Ecto neural progenitor cell (in vitro differentiated cells): Measurements from ENCODE around the gene KCNQ5.
"Not testable (repeated sequence)": the region's sequence is repeated elsewhere in the genome, so short reads cannot be mapped to it uniquely, and the experiment has no call there.

Source experiments
- DNase-seq: peaks from one replicate; pipeline ENCODE4 v3.0.0-alpha.2; 2018; ENCODE audit warnings: low spot score

KCNQ5 gene

DNA sequence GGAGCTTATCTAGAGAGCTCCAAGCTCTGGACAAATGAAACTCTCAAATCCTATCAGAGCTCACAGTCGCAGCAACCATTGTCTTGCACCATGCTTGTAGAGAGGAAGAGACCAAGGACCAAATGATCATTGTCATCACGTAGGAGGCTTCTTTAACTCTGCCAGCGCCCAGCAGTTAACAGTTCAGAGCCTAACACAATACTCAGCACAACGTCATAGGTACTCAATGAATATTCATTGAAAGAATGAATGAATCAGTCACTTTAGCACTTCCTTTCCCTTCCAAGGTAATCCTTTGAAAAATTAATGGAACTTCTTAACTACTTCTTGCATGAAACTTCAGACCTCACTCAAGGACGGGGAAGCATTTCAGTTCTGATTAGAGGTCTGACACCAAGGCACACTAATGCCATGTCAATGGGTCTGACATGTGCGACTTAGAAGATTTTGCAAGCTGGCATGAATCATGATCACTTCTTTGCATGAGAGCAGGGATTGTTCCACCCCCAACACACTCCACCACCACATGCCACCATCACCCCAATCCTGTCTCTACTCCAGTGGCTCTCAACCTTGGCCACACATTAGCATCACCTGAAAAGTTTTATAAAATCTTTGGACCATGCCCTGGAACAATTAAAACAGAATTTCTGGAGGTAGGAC, 558.3 kb downstream of the KCNQ5 start:
- DNase-seq = no peak

DNA sequence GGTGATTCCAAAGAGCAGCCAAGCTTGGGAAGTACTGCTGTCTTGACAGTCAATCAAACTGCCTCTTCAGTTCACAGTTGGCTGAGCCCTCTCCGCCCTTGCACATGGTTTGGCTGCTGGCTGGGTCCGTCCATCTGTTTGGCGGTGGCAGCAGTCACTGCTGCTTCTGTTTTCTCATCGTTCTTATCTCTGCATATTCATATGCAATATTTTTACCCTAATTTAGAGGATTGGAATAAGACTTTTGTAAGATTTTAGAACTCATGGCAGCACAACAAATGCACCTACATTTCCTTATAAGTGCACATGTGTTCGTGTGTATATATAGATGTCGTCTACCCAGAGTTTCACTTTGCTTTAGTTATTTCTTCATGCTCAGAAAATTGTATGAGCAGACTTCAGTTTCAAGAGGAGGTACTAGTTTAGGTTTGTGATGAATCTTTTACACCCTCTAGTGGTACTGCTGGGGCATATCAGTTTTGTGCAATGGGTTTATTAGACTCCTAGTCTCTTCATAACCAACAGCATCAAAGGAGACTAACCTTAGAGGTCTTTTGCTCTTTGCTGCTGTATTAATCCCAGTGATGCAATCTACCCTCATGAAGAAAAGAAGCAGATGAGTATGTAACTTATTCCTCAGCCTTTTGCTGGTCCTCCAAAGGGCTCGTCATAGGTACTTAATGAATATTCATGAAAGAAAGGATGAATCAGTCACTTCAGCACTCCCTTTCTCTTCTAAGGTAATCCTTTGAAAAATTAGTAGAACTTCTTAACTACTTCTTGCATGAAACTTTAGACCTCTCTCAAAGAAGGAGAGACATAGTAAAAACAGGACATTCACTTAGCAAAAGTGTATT, 559.1 kb downstream of the KCNQ5 start:
- no peak for DNase-seq

DNA sequence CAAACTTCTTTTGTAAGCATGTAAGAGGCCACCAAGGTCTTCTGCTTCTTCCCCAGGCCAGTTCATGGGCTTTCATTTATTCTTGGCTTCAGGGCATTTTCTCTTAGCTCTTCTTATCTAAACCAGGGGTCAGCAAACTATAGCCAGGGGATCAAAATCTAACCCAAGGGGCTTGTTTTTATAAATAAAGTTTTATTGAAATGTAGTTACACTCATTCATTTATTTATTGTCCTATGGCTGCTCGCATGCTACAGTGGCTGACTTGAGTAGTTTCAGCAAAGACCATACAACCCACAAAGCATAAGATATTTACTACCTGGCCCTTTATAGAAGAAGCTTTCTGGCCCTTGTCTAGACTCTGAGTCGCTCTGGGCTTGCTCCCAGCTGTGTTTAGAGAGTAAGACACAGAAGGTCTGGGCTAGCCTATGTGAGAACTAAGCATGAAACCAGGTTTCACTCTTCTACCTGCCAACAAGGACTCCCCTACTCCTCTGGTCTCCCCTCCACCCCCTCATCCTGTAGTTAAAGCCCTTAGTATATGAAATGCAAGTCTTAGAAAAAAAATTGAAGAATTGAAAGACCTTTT, 560.2 kb downstream of the KCNQ5 start:
- DNase-seq = no peak

DNA sequence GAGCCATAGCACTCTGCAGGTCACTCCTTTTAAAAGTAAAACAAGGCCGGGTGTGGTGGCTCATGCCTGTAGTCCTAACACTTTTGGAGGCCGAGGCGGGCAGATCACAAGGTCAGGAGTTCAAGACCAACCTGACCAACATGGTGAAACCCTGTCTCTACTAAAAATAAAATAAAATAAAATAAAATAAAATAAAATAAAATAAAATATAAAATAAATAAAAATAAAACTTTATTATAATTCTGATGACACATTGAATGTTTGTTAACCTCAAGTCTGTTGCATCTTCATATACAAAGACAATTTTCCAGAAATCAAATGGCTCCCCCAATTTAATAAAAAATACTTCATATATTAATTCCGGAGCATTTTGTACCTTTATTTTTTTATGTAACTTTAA, 571.4 kb downstream of the KCNQ5 start:
- DNase-seq = not testable (repeated sequence)

DNA sequence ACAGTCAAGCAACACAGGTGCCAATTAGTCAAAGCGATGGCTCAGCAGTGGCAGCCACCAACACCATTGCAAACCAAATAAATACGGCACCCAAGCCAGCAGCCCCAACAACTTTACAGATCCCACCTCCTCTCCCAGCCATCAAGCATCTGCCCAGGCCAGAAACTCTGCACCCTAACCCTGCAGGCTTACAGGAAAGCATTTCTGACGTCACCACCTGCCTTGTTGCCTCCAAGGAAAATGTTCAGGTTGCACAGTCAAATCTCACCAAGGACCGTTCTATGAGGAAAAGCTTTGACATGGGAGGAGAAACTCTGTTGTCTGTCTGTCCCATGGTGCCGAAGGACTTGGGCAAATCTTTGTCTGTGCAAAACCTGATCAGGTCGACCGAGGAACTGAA, 572.9 kb downstream of the KCNQ5 start:
- DNase-seq = no peak

DNA sequence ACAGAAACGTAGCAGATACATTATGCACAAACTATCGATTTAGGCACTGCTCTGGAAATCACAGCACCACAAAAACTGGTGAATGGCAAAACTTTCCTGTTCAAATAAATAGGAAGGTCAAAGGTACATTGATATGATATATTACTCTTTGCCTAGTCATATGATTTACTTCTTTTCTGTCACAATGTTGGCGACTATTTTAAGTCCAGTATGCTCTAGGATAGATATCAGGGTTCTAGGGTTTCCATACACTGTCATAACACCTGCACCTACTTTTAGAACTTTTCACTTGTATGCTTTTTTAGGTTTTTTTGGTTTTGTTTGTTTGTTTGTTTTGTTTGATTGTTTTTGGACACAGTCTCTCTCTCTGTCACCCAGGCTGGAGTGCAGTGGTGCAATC, 578.4 kb downstream of the KCNQ5 start:
- no peak for DNase-seq

DNA sequence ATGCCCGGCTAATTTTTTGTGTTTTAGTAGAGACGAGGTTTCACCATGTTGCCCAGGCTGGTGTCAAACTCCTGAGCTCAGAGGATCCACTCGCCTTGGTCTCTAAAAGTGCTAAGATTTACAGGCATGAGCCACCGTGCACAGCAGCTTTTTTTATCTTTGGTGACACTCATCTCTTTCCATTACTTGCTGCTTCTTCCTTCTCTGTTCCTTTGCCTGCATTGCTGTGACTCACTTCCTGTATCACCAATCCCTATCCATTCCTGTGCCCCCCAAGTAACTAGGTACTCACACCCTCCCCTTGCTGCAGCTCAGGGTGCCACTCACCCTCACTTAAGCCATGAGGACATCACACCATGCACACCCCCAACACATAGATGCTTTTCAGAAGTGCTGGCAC, 578.9 kb downstream of the KCNQ5 start:
- no peak for DNase-seq

DNA sequence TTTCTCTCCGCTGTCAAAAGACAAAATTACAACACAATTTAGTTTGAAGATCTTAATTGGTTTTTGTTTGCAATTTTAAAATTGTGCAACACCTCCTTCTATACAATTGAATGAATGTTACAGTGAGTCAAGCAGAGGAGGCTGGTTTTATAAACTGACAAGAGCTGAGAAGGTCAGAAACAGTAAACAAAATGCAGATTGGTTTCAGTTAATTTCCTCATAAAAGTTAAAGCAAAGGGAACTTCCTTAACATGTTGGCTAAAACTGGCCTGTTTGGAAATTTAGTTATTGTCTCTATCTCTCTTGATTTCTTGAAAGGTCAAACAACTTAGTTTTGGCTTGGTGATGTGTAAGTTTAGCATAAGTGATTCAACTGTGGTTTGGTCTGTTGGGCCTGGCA, 581.2 kb downstream of the KCNQ5 start:
- DNase-seq = no peak

DNA sequence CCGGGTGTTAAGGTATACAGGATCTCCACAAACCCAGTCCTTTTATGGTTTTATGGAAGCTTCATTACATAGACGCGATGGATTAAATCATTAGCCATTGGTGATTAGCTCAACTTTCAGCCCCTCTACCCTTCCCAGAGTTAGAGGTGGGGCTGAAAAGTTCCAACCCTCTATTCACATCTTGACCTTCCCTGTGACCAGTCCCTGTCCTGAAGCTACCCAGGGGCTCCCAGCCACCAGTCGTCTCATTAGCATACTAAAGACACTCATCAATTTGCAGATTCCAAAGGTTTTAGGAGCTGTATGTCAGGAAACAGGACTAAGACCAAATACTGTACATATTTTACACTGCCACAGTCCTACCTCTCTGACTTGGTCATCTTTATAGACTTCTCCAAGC, 582.4 kb downstream of the KCNQ5 start:
- DNase-seq = no peak

DNA sequence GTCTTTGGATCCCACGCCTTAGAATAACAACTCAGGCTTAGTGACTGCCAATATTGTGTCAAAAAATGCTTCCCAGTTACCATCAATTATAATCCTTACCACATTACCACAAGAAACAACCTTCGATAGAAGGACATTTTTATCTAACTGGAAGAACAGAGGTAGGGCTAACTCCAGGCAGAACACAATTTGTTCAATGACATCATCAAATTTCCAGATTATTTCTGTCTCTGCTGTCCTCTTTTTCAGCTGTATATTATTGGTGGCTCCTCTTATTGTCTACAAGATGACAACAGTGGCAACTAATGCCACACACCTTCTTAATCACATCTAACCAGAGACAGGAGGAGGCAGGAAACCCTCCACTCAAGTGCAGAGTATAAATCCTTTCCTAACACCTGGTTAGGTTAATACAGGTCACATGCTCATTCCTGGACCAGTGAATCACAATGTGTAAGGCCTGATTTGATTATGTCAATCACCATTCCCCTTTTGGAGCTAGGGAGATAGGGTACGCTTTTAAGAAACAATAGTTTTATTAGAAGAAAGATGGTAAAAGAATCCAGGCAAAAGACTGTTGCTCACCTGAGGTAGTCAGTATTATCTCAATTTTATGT, 585.5 kb downstream of the KCNQ5 start:
- no peak for DNase-seq

DNA sequence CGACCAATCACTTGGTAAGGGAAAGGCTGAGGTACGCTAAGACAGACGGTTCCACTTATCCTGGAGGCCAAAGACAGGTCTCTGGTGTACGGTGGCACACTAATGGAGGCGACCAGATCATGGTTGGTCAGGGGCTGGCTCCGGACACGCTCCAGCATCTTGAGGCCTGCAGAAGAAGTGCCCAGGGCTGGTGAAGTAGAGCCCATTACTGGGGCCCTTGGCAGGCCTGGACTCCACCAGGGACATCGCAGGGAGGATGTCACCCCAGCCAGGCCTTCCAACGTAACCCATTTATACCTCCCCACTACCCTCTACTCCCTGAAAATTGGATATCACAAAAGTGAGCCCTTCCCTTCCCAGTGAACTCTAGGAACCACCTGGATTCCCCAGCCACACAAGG, 587.3 kb downstream of the KCNQ5 start:
- no peak for DNase-seq

DNA sequence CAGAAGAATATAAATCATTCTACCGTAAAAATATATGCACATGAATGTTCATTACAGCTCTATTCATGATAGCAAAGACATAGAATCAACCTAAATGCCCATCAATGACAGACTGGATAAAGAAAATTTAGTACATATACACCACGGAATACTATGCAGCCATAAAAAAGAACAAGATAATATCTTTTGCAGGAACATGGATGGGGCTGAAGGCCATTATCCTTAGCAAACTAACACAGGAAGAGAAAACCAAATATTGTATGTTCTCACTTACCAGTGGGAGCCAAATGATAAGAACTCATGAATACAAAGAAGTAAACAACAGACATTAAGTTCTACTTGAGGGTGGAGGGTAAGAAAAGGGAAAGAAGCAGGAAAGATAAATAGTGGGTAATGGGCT, 595.0 kb downstream of the KCNQ5 start:
- DNase-seq = no peak

DNA sequence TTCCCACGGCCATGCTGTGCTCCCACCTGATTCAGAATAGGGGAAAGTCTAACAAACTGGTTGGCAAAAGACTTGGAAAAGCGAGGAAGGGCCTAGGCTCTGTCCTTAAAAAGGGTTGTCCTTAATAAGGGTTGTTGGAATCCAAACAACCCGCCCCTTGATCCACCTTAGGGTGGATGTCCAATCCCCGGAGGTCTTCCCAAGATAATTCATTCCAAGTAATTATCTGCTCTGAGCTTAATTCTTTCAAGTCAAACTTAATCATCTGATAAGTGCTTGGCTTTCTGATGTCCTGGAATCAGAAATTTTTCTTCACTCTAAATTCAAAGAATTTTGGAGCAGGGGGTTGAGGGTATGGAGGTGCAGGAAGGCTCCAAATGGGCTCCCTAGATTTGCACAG, 603.5 kb downstream of the KCNQ5 start, which contains the start of gene KHDC1L:
TSS of gene KHDC1L (minus strand) at position 101 of the 400 bp plus-strand sequence. CDS start at position 13, 88 bp downstream.
- no peak for DNase-seq

DNA sequence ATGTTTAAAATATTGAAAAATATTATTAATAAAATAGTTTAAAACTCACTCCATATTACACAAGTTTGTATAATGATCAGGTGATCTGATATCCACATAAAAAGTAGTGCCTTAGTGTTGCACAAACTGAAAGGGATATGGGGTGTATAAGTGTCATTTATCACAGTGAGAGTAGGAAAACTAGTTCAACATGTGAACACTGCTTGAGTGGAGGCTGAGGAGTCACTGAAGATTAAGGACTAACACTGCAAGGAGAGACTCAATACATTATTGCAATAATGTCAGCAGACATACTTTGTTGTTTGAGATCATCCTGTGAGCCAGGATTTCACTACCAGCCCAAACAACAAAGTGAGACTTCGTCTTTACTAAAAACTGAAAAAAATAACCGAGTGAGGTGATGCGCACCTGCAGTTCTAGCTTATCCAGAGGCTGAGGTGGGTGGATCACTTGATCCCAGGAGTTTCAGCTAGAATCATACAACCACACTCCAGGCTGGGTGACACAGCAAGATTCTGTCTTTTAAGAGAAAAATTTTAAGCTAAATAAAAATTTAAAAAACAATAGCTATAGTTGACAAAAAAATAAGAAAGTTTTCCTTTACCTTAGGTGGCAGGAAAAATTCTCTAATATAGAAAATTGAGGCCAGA, 605.9 kb downstream of the KCNQ5 start:
- DNase-seq = no peak

DNA sequence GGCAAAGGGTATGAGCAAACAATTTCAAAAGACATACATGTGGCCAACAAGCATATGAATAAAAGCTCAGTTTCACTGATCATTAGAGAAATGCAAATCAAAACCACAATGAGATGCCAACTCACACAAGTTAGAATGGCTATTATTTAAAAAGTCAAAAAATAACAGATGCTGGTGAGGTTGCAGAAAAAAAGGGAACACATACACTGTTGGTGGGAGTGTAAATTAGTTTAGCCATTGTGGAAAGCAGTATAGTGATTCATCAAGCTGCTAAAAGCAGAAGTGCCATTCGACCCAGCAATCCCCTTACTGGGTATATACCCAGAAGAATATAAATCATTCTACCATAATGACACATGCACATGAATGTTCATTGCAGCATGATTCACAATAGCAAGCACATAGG, 610.1 kb downstream of the KCNQ5 start:
- no peak for DNase-seq

DNA sequence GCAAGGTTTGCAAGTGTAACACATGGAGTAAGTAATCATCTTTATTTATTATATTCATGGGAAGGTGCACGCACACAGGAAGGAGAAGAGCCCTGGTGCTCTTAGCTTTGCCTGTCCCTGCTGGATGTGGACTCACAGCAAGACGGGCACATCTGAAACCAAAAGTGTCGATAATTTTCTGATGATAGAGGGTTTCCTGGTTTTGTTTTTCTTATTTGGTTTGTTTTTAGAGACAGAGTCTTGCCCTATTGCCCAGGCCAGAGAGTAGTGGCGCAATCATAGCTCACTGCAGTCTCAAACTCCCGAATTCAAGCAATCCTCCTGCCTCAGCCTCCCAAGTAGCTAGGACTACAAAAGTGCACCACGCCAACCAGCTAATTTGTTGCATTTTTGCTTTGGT, 611.2 kb downstream of the KCNQ5 start:
- DNase-seq = no peak

DNA sequence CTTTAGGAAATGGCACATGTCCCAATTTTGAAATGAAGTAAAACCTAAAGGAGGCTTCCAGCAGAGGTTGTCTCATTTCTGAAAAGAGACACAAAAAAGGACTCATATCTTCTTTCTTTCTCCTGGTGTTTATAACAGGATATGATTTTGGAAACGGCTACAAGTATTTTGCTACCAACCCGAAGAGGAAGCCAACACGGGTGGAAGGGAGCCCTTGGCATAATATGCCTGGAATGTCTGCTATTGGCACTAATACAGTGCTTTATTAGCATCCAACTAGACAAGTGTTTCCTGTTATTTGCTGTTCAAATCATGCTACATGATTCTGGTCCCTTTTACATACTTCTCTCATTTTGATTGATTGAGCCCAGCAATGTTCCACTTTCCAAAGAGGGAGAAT, 612.1 kb downstream of the KCNQ5 start:
- not testable (repeated sequence) for DNase-seq

DNA sequence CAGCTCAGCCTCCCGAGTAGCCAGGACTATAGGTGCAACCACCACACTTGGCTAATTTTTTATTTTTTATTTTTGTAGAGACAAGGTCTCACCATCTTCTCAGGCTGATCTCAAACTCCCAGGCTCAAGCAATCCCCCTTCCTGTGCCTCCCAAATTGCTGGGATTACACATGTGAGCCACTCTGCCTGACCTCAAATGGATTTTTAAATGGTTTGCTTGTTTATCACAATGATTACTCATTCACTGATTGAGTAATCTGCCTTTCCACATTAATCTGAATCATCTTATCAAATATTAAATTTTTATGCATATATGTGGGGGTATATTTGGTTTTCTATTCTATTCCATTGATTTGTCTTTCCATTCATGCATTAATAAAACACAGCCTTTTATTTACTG, 612.9 kb downstream of the KCNQ5 start:
- DNase-seq = no peak

DNA sequence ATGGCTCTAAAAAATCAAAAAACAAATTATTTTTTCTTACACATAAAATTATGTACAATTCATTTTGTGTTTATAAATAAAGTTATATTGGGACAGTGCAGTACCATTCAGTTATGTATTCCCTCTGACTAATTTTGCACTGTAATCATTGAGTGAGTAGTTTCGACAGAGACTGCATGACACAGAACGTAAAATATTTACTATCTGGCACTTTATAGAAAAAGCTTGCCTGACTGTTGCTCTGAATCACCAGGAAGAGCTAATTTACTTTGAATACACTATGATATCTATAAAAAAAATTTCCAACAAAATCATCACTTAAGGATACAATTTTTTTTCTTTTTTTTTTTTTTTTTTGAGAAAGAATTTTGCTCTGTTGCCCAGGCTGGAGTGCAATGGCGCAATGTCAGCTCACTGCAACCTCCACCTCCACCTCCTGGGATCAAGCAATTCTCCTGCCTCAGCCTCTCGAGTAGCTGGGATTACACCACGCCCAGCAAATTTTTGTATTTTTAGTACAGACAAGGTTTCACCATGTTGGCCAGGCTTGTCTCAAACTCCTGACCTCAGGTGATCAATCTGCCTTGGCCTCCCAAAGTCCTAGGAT, 614.4 kb downstream of the KCNQ5 start:
- no peak for DNase-seq

DNA sequence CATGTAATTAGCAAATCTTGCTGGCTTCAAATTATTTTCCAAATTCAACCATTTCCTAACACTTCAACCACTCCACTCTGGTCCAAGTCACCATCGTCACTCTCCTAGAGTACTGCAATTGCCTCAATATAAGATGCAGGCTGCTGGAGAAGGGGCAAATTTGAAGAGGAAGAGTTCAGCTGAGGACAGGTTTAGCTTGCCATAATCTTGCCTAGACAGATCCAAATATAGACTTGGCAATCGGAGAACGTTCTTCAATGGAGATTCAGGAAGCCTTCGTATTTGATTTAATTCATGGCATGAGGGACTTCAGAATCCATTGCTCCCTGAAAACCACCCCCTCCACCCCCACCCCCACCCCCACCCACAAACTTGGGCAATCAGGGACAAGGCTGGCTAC, 618.9 kb downstream of the KCNQ5 start:
- DNase-seq = no peak

DNA sequence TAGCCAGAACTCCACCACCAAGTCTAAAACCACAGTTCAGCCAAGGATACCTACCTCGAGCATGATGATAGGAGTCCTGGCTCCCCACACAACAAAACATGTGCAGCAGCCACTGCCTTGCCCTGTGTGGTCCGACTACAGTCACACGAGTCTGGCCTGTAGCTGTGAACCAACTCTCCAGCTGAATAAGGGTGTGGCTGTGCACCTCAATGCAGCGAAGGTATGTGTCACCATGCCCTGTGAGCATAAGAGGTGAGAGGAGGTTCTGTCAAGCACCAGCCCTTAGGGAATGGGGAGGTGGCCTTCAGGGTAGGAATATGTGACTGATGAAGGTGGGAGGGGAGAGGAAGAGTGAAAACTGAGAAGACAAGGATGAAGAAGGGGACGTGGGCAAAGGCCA, 620.1 kb downstream of the KCNQ5 start:
- DNase-seq = no peak
